GM12891 (cell line): ENCODE data around the gene LILRA5.

Experiments used
- PAX5 ChIP-seq: IDR thresholded peaks from 2 replicates; pipeline ENCODE4 v1.6.1; 2011; ENCODE audit warnings: low read length, moderate library complexity, mild to moderate bottlenecking; ENCODE audit not compliant: insufficient read depth, severe bottlenecking
- POLR2A ChIP-seq: IDR thresholded peaks from 2 replicates; pipeline ENCODE4 v1.6.1; 2011; ENCODE audit warnings: low read depth, low read length, control low read depth
- POLR2AphosphoS5 ChIP-seq: IDR thresholded peaks from 2 replicates; pipeline ENCODE4 v1.6.1; 2011; ENCODE audit warnings: low read depth, low read length, control low read depth

DNA sequence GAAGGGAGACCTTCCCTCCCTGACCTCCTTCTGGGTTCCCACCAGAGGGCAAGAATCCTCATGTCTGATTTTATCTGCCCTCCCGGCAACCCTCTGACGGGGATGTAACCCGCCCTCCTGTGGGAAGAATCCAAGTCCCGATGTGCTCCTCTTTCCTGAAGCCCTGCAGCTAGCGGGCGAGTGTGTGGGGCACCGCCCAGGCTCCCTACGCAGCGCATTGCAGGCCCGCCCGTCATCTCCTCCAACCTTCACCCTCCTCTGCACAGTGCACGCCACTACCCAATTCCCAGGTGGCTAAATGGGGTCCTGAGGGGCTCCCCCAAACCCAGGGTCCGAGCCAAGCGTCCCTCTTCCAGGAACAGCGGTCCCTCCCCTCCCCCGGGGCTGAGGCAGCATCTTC is 44.4 kb upstream of the LILRA5 start:
- TF ChIP-seq POLR2A (no peak), POLR2AphosphoS5 (no peak), PAX5 (no peak)
